OCI-LY1 (cell line): ENCODE data around the gene PRSS21.

Experiments used
- H2AFZ ChIP-seq: fragments of 200-600 bp; sonication (generic), shearing (Covaris generic); 2 replicates; pipeline ENCODE4 v1.6.0; 2014; ENCODE audit warnings: antibody characterized with exemption, mild to moderate bottlenecking, low read length
- H3F3A ChIP-seq: fragments of 200-600 bp; sonication (generic), shearing (Covaris generic); 2 replicates; pipeline ENCODE4 v1.6.0; 2014; ENCODE audit warnings: mild to moderate bottlenecking, antibody characterized with exemption, low read length, moderate library complexity; ENCODE audit not compliant: insufficient read depth
- H3K27ac ChIP-seq: fragments of 200-600 bp; sonication (generic); 2 replicates; pipeline ENCODE4 v1.5.1; 2014; ENCODE audit warnings: low read length, mixed run types, mild to moderate bottlenecking, low read depth; ENCODE audit not compliant: poor library complexity, severe bottlenecking
- H3K27me3 ChIP-seq: fragments of 200-600 bp; sonication (generic); 2 replicates; pipeline ENCODE4 v1.6.0; 2014; ENCODE audit warnings: antibody characterized with exemption, mild to moderate bottlenecking, low read length, moderate library complexity; ENCODE audit not compliant: insufficient read depth
- H3K36me3 ChIP-seq: fragments of 200-600 bp; sonication (generic); 2 replicates; pipeline ENCODE4 v1.6.1; 2014; ENCODE audit warnings: mild to moderate bottlenecking, antibody characterized with exemption, low read length, moderate library complexity, mixed read lengths; ENCODE audit not compliant: insufficient read depth
- H3K4me1 ChIP-seq: fragments of 200-600 bp; sonication (generic); 2 replicates; pipeline ENCODE4 v1.5.1; 2014; ENCODE audit warnings: mild to moderate bottlenecking, low read length, moderate library complexity; ENCODE audit not compliant: insufficient read depth, severe bottlenecking
- H3K4me2 ChIP-seq: fragments of 200-600 bp; sonication (generic), shearing (Covaris generic); 2 replicates; pipeline ENCODE4 v1.6.1; 2014; ENCODE audit warnings: low read length
- H3K4me3 ChIP-seq: fragments of 200-600 bp; sonication (generic); 2 replicates; pipeline ENCODE4 v1.5.1; 2014; ENCODE audit warnings: low read length, low read depth, mild to moderate bottlenecking, mixed read lengths; ENCODE audit not compliant: poor library complexity, severe bottlenecking
- H3K79me2 ChIP-seq: fragments of 200-600 bp; shearing (Covaris generic); 2 replicates; pipeline ENCODE4 v1.6.1; 2016; ENCODE audit warnings: mixed run types, low read length, mixed read lengths; ENCODE audit not compliant: insufficient read depth
- H3K9ac ChIP-seq: fragments of 200-600 bp; sonication (generic), shearing (Covaris generic); 2 replicates; pipeline ENCODE4 v1.6.1; 2014; ENCODE audit warnings: mild to moderate bottlenecking, low read length, mixed read lengths
- H3K9me2 ChIP-seq: fragments of 200-600 bp; sonication (generic), shearing (Covaris generic); 2 replicates; pipeline ENCODE4 v1.6.1; 2014; ENCODE audit warnings: low read depth, mild to moderate bottlenecking, low read length, mixed read lengths
- H3K9me3 ChIP-seq: fragments of 200-600 bp; shearing (Covaris generic); 2 replicates; pipeline ENCODE4 v1.6.1; 2014; ENCODE audit warnings: low read length, mixed read lengths
- H4K20me1 ChIP-seq: fragments of 200-600 bp; sonication (generic), shearing (Covaris generic); 2 replicates; pipeline ENCODE4 v1.6.0; 2016; ENCODE audit warnings: mild to moderate bottlenecking, low read length; ENCODE audit not compliant: insufficient read depth
- EZH2 ChIP-seq: fragments of 200-600 bp; sonication (generic), shearing (Covaris generic); IDR thresholded peaks from 2 replicates; pipeline ENCODE4 v1.8.0; 2017; ENCODE audit warnings: borderline replicate concordance, mixed run types, mild to moderate bottlenecking, antibody characterized with exemption, low read length, moderate library complexity, mixed read lengths
- TF ChIP-seq, protein P1 (sequence below): fragments of 200-600 bp; sonication (generic), shearing (Covaris generic); IDR thresholded peaks from 2 replicates; pipeline ENCODE4 v1.5.1; 2017; ENCODE audit warnings: mild to moderate bottlenecking, antibody characterized with exemption, low read length, moderate library complexity, mixed read lengths

The PRSS21 gene

DNA sequence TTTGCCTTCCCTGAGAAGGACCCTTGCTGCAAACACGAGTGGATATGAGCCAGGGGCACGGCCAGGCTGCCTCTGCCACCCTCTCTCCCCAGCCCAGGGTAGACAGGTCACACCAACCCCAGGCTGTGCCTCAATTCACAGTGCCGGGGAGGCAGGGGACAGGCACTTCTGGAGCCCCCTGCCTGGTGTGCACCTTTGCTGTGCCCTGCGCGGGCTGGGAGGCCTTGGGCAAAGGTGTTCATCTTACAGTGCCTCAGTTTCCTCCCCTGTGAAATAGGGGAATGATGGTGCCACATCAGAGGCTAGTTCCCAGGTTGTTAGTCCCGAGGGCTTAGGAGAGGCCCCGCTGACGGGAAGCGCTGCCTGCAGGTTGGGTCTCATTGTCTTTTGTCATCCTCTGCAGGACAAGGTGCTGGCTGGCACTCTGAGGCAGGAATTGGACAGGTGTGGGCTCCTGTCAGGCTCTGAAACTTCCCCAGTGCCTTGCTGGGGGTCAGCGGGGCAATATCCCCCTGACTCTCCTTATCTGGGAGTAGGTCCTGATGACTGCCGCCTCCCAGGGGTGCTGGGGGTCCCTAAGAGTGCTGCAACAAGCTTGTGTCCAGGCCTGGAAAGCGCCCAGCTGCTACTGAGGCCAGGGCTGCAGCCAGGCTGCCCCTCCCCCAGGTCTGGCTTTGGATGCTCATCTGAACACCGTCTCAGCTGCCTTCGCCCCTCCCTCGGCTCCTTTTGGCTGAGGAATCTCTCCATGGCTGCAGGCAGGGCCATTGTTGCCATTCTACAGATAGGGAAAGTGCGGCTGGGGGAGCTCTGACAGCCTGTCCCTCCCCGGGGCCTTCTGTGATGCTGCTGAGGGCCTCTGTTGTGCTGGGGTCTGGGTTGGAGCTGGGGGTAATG, 3.1 kb downstream of the PRSS21 start:
- Histone ChIP-seq H3K27me3 (peaks cover 4% of the 10 kb centered on the region; the same call in 1 of the 2 replicates), H3K4me2 (no peak overlapping the region), H3K4me3 (no peak overlapping the region), H3K9me2 (no peaks in the 10 kb centered on the region), H3K9ac (no peak overlapping the region), H2AFZ (no peak overlapping the region), H3K79me2 (no peaks in the 10 kb centered on the region), H3F3A (no peaks in the 10 kb centered on the region), H3K9me3 (no peaks in the 10 kb centered on the region), H3K36me3 (no peaks in the 10 kb centered on the region), H3K27ac (no peak overlapping the region), H3K4me1 (no peaks in the 10 kb centered on the region), H4K20me1 (no peaks in the 10 kb centered on the region)
- no peak for TF ChIP-seq EZH2

DNA sequence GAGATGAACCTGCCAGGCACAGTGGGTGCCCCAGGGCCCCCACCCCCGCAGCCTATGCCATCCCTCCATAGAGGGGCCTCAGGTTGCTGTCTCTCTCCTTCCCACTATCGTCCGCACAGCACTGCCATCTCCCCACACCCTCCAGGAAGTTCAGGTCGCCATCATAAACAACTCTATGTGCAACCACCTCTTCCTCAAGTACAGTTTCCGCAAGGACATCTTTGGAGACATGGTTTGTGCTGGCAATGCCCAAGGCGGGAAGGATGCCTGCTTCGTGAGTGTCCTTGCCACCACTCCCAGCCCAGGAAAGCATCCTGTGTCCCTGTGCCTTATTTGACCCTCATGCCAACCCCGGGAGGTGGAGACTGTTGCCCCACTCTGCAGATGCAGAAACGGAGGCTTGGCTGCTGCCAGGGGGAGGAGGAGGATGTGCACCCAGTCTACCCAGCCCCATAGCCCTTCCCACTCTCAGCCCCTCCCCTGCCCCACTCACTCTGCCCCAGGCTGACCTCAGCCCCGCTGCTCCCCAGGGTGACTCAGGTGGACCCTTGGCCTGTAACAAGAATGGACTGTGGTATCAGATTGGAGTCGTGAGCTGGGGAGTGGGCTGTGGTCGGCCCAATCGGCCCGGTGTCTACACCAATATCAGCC, 3.9 kb downstream of the PRSS21 start:
- Histone ChIP-seq H3K4me2 (no peak overlapping the region), H4K20me1 (no peaks in the 10 kb centered on the region), H3K9me2 (no peaks in the 10 kb centered on the region), H3F3A (no peaks in the 10 kb centered on the region), H3K9ac (no peak overlapping the region), H2AFZ (no peak overlapping the region), H3K4me3 (no peak overlapping the region), H3K36me3 (no peaks in the 10 kb centered on the region), H3K9me3 (no peaks in the 10 kb centered on the region), H3K4me1 (no peaks in the 10 kb centered on the region), H3K27me3 (peaks cover 9% of the 10 kb centered on the region; the same call in 1 of the 2 replicates), H3K27ac (no peak overlapping the region), H3K79me2 (no peaks in the 10 kb centered on the region)
- TF ChIP-seq EZH2 = no peak
- TF ChIP-seq, protein P1, sequence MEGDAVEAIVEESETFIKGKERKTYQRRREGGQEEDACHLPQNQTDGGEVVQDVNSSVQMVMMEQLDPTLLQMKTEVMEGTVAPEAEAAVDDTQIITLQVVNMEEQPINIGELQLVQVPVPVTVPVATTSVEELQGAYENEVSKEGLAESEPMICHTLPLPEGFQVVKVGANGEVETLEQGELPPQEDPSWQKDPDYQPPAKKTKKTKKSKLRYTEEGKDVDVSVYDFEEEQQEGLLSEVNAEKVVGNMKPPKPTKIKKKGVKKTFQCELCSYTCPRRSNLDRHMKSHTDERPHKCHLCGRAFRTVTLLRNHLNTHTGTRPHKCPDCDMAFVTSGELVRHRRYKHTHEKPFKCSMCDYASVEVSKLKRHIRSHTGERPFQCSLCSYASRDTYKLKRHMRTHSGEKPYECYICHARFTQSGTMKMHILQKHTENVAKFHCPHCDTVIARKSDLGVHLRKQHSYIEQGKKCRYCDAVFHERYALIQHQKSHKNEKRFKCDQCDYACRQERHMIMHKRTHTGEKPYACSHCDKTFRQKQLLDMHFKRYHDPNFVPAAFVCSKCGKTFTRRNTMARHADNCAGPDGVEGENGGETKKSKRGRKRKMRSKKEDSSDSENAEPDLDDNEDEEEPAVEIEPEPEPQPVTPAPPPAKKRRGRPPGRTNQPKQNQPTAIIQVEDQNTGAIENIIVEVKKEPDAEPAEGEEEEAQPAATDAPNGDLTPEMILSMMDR = no peak

DNA sequence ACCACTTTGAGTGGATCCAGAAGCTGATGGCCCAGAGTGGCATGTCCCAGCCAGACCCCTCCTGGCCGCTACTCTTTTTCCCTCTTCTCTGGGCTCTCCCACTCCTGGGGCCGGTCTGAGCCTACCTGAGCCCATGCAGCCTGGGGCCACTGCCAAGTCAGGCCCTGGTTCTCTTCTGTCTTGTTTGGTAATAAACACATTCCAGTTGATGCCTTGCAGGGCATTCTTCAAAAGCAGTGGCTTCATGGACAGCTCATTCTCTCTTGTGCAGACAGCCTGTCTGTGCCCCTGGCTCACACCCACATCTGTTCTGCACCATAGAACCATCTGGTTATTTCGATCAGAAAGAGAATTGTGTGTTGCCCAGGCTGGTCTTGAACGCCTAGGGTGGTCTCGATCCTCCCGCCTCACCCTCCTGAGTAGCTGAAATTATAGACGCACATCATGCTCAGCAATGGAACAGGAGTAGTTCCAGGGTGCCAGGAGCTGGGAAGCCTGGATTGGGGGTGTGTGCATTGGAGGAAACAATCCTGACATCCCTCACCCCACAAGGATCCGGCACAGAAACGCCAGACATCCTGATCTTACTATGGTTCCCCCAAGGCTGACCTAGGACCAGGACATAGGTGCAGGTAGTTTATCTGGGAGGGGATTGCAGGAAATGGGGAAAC, 4.6 kb downstream of the PRSS21 start:
- H3K27me3 ChIP-seq = peaks cover 9% of the 10 kb centered on the region; the same call in 1 of the 2 replicates
- H3K4me1 ChIP-seq = no peaks in the 10 kb centered on the region
- no peaks in the 10 kb centered on the region for H4K20me1 ChIP-seq
- H3K36me3 ChIP-seq = no peaks in the 10 kb centered on the region
- no peaks in the 10 kb centered on the region for H3K9me3 ChIP-seq
- no peaks in the 10 kb centered on the region for H3K79me2 ChIP-seq
- no peak overlapping the region for H3K4me2 ChIP-seq
- H3K9ac ChIP-seq = no peak overlapping the region
- no peak overlapping the region for H2AFZ ChIP-seq
- H3F3A ChIP-seq = no peaks in the 10 kb centered on the region
- TF ChIP-seq EZH2 = no peak
- TF ChIP-seq, protein P1 = no peak
- H3K27ac ChIP-seq = no peak overlapping the region
- H3K9me2 ChIP-seq = no peaks in the 10 kb centered on the region
- H3K4me3 ChIP-seq = no peak overlapping the region
